ENCODE data around the gene ARID3C.
A peak's percentile ranks its signal among the peaks of the same experiment; 100 is the strongest.

The ARID3C gene

GRCh38 chr9:34578241-34579103, 50.4 kb downstream of the ARID3C start:
- Histone ChIP-seq H3K4me1 (ENCODE audit: control insufficient read depth, insufficient read depth, low read length) (no peaks in the 10 kb centered on the region), H3K36me3 (ENCODE audit: control insufficient read depth in 2 of 2, insufficient read depth in 1 of 2, low read length in 2 of 2) (no peaks in the 10 kb centered on the region), H3K4me3 (ENCODE audit: low read depth, low read length) (no peak overlapping the region), H3K9me3 (ENCODE audit: control insufficient read depth, insufficient read depth, low read depth, low read length) (no peaks in the 10 kb centered on the region), H3K27ac (ENCODE audit: extremely low read depth, low read depth, low read length) (no peak overlapping the region)
- ChIA-PET POLR2A (interaction anchor here (0.7 to 1.2 kb wide), 2 partner anchors 10 to 78 kb away, joined by 3 to 4 read pairs; no protein-coding TSS in a partner anchor), CTCF (interaction anchor here (0.5 to 5.3 kb wide), 8 partner anchors 7 to 589 kb away, joined by 3 to 40 read pairs (median 4); no protein-coding TSS in a partner anchor)
- TF ChIP-seq SCRT2 (tag by site-specific recombination; IDR thresholded peaks at IDR 0.05) (no peak), TRIM28 (IDR thresholded peaks at IDR 0.05; ENCODE audit: borderline replicate concordance, low read length) (no peak), SP2 (tag by site-specific recombination; IDR thresholded peaks at IDR 0.05) (peak; percentile 16; the same call in 1 of the 2 replicates)

DNA sequence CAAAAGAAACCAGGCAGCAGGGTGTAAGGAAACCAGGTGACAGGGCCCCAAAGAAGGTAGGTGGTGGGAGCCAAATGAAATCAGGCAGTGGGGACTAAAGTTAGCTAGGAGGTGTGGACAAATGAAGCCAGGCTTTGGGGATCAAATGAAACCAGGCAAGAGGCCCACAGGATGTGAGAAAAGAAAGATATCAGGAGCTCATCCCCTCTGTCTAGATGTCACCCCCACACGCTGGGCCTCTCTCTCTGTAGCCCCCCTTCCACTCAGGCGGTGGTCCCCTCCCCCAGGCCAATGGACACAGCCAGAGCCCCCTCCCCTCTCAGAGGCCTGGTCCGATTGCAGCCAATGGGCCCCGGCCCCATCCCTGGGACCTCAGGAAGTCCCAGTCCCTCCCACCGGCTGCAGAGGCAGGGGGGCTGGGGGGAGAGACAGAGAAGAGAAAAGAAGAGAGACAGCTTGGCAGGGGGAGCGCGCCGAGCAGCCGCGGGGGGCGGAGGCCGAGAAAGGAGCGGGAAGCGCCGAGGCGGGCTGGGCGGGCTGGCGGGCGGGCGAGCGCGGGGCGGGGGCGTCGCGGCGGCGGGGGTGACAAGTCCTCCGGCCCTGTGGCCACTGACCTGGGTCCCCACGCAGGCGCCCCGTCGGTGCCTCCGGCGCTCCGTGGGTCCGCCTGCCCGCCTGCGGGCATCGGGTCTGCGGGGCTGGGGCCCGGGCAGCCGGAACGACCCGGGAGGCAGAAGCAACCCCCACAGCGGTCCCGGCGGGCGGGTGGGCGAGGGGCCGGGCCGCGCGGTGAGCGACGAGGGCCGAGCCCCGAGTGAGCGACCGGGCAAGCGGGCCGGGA, 51.2 kb downstream of the ARID3C start:
- TF ChIP-seq ZNF354C (tag by site-specific recombination; IDR thresholded peaks at IDR 0.05; ENCODE audit: borderline replicate concordance, low read depth), result no peak
- TF ChIP-seq, protein P1, sequence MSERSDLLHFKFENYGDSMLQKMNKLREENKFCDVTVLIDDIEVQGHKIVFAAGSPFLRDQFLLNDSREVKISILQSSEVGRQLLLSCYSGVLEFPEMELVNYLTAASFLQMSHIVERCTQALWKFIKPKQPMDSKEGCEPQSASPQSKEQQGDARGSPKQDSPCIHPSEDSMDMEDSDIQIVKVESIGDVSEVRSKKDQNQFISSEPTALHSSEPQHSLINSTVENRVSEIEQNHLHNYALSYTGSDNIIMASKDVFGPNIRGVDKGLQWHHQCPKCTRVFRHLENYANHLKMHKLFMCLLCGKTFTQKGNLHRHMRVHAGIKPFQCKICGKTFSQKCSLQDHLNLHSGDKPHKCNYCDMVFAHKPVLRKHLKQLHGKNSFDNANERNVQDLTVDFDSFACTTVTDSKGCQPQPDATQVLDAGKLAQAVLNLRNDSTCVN (tag by site-specific recombination; optimal IDR thresholded peaks at IDR 0.05), result no peak
- TF ChIP-seq, protein P2, sequence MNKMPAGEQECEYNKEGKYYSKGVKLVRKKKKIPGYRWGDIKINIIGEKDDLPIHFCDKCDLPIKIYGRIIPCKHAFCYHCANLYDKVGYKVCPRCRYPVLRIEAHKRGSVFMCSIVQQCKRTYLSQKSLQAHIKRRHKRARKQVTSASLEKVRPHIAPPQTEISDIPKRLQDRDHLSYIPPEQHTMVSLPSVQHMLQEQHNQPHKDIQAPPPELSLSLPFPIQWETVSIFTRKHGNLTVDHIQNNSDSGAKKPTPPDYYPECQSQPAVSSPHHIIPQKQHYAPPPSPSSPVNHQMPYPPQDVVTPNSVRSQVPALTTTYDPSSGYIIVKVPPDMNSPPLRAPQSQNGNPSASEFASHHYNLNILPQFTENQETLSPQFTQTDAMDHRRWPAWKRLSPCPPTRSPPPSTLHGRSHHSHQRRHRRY (tag by site-specific recombination; IDR thresholded peaks at IDR 0.05), result no peak
- TF ChIP-seq ZNF221 (tag by site-specific recombination; IDR thresholded peaks at IDR 0.05; ENCODE audit: borderline replicate concordance), result no peak
- no peak for TF ChIP-seq ZNF473 (tag by site-specific recombination; IDR thresholded peaks at IDR 0.05)
- TF ChIP-seq ZBTB44 (tag by site-specific recombination; IDR thresholded peaks at IDR 0.05), result no peak
- no peak for TF ChIP-seq MEIS1 (CRISPR knock-in tag; IDR thresholded peaks at IDR 0.05; ENCODE audit: borderline replicate concordance)
- TF ChIP-seq ZNF146 (tag by site-specific recombination; IDR thresholded peaks at IDR 0.05), result no peak
- no peak for TF ChIP-seq ZNF658 (tag by site-specific recombination; IDR thresholded peaks at IDR 0.05)
- no peak for TF ChIP-seq ZNF777 (tag by site-specific recombination; IDR thresholded peaks at IDR 0.05; ENCODE audit: borderline replicate concordance)
- no peak for TF ChIP-seq ZNF626 (tag by site-specific recombination; IDR thresholded peaks at IDR 0.05)
- no peak for TF ChIP-seq ZNF791 (tag by site-specific recombination; IDR thresholded peaks at IDR 0.05)
- no peak for TF ChIP-seq ZNF560 (tag by site-specific recombination; IDR thresholded peaks at IDR 0.05; ENCODE audit: borderline replicate concordance)
- TF ChIP-seq ZNF843 (tag by site-specific recombination; IDR thresholded peaks at IDR 0.05), result no peak
- no peak for TF ChIP-seq ZNF24 (tag by site-specific recombination; IDR thresholded peaks at IDR 0.05)
- TF ChIP-seq ZNF518A (tag by site-specific recombination; conservative IDR thresholded peaks at IDR 0.05; ENCODE audit: low read depth), result no peak
- H3K27ac ChIP-seq (ENCODE audit: extremely low read depth, low read depth, low read length), result no peak overlapping the region
- H3K9me3 ChIP-seq (ENCODE audit: control insufficient read depth, insufficient read depth, low read depth, low read length), result no peaks in the 10 kb centered on the region
- H3K4me3 ChIP-seq (ENCODE audit: low read depth, low read length), result no peak overlapping the region
- no peaks in the 10 kb centered on the region for H3K4me1 ChIP-seq (ENCODE audit: control insufficient read depth, insufficient read depth, low read length)
- ChIA-PET POLR2A (interaction anchor here (0.7 kb wide), 1 partner anchor 11 kb away, joined by 3 read pairs; no protein-coding TSS in a partner anchor), CTCF (interaction anchor here (0.6 to 4.3 kb wide), 6 partner anchors 14 to 588 kb away, joined by 3 to 18 read pairs (median 9); no protein-coding TSS in a partner anchor)
- no peaks in the 10 kb centered on the region for H3K36me3 ChIP-seq (ENCODE audit: control insufficient read depth in 2 of 2, insufficient read depth in 1 of 2, low read length in 2 of 2)
